Pancreas (tissue), 10 donors: ENCODE data around the gene PFDN2. TPM values are rescaled to one million over a fixed set of nuclear protein-coding genes. Genes with fewer than 3 reads are reported as not detected.

Source experiments
- ATAC-seq, 4 donors: fragments of 200-7000 bp; cut with Tn5 transposase; one replicate each; pipeline versions ENCODE4 v1.8.0 to v1.9.1; 2020; ENCODE audit warnings: mild to moderate bottlenecking in 4 of 4, moderate library complexity in 4 of 4
- DNase-seq, 6 donors: peaks; one replicate each; pipeline ENCODE4 v3.0.0-alpha.2; 2020
- FAIRE-seq: peaks from 2 replicates; lab custom pipeline; 2012; peaks lifted over from hg19 to GRCh38; lab: Jason Lieb, UNC
- H3K27ac ChIP-seq, 4 donors: fragments of 200-600 bp; sonication (generic); 1 replicate in 3 of 4; 2 replicates in 1 of 4; pipeline versions ENCODE4 v1.5.0 to v1.8.0; 2020
- H3K27me3 ChIP-seq, 4 donors: fragments of 200-600 bp; one replicate each; pipeline ENCODE4 v1.8.0; 2021
- H3K36me3 ChIP-seq, 3 donors: fragments of 200-600 bp; sonication (generic) in 1 of 3; one replicate each; pipeline versions ENCODE4 v1.5.0 to v1.8.0; 2020 to 2021
- H3K4me1 ChIP-seq, 3 donors: fragments of 200-600 bp; one replicate each; pipeline ENCODE4 v1.8.0; 2021
- H3K4me3 ChIP-seq, 4 donors: fragments of 200-600 bp; sonication (generic) in 2 of 4; one replicate each; pipeline versions ENCODE4 v1.5.0 to v1.8.0; 2020 to 2021
- H3K9me3 ChIP-seq, 4 donors: fragments of 200-600 bp; one replicate each; pipeline ENCODE4 v1.8.0; 2021
- WGBS, 2 donors: extraction: QIAGEN DNeasy Blood & Tissue Kit; methylation state at CpG; one replicate each; pipeline ENCODE4 v1.1.7; 2013; 5-methylcytosine and 5-hydroxymethylcytosine counted together
- intact Hi-C, 3 donors: fragments of 100-400 bp; cut with DNase I; formaldehyde crosslinking; loops; one replicate each; pipeline versions ENCODE4 v1.11.1 to v1.14.2; 2022
- polyA plus RNA-seq, 2 donors: library from polyadenylated mRNA; stranded (reverse); fragments of 200-250 nt; gene quantifications; one replicate each; pipeline ENCODE4 v1.2.3, GENCODE V29; 2013
- total RNA-seq, 6 donors: library from RNA; stranded (reverse); fragmentation: NEBNext Ultra II Directional in 4 of 6; extraction: Animal tissue kit (Norgen Biotek cat#: 25700) in 4 of 6; gene quantifications; one replicate each; pipeline versions ENCODE4 v1.2.1 to v1.2.4, GENCODE V29; 2021 to 2023
- TF ChIP-seq, protein P1 (sequence below), 4 donors: fragments of 200-600 bp; sonication (generic) in 3 of 4; IDR thresholded peaks; one replicate each; pipeline versions ENCODE4 v1.5.0 to v1.8.0; 2021; ENCODE audit warnings: antibody characterized with exemption in 4 of 4
- donor health status: healthy with polysubstance abuse.
- donor health status: DM: no; HTN: no; CAD: no; lungs with moderate emphysema.
- donor health status: DM: no; HTN: no; CAD: no.
- donor health status: control.
- donor health status: control.
- donor health status: Bipolar disorder and iron deficiency.
- donor health status: DM: yes; HTN: yes; CAD: no.
- donor health status: DM: no; HTN: no; CAD: no.
- donor health status: DM: no; HTN: no; CAD: no.
- donor health status: DM: yes; HTN: yes; CAD: no.

Gene PFDN2, protein sequence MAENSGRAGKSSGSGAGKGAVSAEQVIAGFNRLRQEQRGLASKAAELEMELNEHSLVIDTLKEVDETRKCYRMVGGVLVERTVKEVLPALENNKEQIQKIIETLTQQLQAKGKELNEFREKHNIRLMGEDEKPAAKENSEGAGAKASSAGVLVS
- total RNA-seq: 10 to 100 TPM in 5 of 6 donors, 1 to 10 TPM in 1; 9.8 to 24.8 (median 18.0) TPM
- 10 to 100 TPM; 63.8 to 91.6 TPM for polyA plus RNA-seq

DNA sequence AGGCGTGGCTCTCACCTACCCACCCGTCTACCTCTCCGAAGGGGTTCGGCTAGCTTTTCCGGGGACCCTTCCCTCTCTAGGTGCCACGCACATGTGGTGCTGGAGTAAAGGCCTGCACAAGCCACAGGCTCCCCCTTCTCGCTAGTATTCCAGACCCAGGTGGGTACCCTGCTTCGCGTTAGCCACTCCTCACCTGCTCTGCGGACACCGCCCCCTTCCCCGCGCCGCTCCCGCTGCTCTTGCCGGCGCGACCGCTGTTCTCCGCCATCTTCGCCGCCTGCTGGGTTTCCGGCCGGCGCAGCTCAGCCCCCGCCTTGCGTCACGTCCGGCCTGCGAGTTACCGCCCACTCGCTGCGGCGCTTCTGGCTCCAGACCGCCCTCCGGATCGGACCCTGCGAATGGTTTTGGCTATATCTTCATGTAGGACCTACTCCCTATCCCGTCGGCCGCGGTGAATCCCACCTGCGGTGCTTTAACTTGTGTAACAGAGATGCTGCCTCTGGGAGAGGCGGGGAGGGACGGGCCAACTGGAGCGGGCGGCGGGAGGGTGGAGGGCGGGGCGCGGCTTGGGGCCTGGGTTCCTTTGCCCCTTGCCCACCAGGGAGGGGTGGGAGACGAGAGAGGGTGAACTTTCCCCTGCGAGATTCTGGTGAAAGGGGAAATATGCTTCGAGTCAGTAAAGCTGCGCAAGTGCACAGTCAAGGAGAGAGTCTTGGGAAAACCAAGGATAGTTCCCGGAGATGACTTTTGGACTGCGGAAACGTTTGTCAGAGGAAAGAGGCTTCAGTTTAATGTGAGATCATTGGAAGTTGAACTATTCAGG, at the start of gene PFDN2, which contains the start of gene NIT1:
PFDN2 (minus strand) TSS at position 279 of the 823 bp plus-strand sequence; CDS start at position 268, 11 bp downstream.
NIT1 (plus strand) TSS at position 347 of the 823 bp plus-strand sequence; CDS start at position 419, 72 bp downstream.
- H3K4me1 ChIP-seq: peaks cover 39 to 42% (median 41%) of the 10 kb centered on the region in 3 donors
- intact Hi-C loops: no loop called here
- TF ChIP-seq, protein P1, sequence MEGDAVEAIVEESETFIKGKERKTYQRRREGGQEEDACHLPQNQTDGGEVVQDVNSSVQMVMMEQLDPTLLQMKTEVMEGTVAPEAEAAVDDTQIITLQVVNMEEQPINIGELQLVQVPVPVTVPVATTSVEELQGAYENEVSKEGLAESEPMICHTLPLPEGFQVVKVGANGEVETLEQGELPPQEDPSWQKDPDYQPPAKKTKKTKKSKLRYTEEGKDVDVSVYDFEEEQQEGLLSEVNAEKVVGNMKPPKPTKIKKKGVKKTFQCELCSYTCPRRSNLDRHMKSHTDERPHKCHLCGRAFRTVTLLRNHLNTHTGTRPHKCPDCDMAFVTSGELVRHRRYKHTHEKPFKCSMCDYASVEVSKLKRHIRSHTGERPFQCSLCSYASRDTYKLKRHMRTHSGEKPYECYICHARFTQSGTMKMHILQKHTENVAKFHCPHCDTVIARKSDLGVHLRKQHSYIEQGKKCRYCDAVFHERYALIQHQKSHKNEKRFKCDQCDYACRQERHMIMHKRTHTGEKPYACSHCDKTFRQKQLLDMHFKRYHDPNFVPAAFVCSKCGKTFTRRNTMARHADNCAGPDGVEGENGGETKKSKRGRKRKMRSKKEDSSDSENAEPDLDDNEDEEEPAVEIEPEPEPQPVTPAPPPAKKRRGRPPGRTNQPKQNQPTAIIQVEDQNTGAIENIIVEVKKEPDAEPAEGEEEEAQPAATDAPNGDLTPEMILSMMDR (IDR thresholded peaks at IDR 0.05): no peak
- WGBS, 2 donors: 0 to 1% methylated on average over 57 to 58 of the region's 58 CpGs
- ATAC-seq (peak; percentile 81 to 94 (median 88)), FAIRE-seq (no peak), DNase-seq (peak; percentile 78 to 93 (median 83))
- H3K4me3 ChIP-seq: peak within 1 kb of the TSS; percentile 60 to 97 (median 90)
- H3K9me3 ChIP-seq: no peaks in the 10 kb centered on the region
- no peaks in the 10 kb centered on the region for H3K27me3 ChIP-seq
- H3K27ac ChIP-seq: peak within 1 kb of the TSS; percentile 77 to 95 (median 86)
- H3K36me3 ChIP-seq: peaks cover 0 to 23% (median 14%) of the 10 kb centered on the region in 3 donors

DNA sequence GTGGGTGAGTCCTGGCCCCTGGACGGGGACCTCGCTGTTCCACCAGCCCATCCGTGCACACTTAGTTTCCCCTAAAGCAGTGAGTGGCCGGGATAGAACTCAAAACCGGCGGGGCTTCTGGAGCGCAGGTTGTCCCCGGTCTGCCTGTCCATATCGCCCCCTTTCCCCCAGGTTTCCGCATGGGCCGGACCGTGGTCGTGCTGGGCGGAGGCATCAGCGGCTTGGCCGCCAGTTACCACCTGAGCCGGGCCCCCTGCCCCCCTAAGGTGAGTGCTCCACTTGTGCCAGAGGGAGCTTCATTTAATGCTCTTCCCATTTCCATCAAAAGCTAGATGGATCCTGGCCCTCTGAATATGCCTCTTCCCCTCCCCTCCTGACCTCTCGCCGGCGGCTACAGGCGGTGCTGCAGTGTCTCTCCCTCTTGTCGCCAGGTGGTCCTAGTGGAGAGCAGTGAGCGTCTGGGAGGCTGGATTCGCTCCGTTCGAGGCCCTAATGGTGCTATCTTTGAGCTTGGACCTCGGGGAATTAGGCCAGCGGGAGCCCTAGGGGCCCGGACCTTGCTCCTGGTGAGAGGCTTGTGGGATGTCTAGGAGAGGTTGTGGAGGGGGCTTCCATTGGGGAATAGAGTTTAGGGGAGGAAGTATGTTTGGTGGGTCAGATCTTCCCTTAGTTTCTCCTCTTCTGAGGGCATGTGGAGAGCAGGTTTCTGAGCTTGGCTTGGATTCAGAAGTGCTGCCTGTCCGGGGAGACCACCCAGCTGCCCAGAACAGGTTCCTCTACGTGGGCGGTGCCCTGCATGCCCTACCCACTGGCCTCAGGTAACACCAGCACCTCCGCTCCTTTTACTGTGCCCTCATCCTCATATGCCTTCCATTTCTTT, 49.1 kb upstream of the PFDN2 start:
- Histone ChIP-seq H3K9me3 (no peaks in the 10 kb centered on the region), H3K27ac (peak overlapping the region; percentile 67 to 92 (median 80)), H3K4me3 (peak overlapping the region; percentile 49 to 73 (median 58)), H3K4me1 (peaks cover 0 to 5% (median 0%) of the 10 kb centered on the region in 3 donors), H3K27me3 (no peaks in the 10 kb centered on the region), H3K36me3 (peaks cover 0 to 7% (median 5%) of the 10 kb centered on the region in 3 donors)
- intact Hi-C loops: no loop called here
- TF ChIP-seq, protein P1 (IDR thresholded peaks at IDR 0.05): no peak
- 4 to 6% methylated on average over 30 to 33 of the region's 33 CpGs for WGBS, 2 donors
- ATAC-seq (peak in 2 of 4 donors; percentile 0 to 3), DNase-seq (peak in 2 of 6 donors; percentile 52 to 66), FAIRE-seq (no peak)

DNA sequence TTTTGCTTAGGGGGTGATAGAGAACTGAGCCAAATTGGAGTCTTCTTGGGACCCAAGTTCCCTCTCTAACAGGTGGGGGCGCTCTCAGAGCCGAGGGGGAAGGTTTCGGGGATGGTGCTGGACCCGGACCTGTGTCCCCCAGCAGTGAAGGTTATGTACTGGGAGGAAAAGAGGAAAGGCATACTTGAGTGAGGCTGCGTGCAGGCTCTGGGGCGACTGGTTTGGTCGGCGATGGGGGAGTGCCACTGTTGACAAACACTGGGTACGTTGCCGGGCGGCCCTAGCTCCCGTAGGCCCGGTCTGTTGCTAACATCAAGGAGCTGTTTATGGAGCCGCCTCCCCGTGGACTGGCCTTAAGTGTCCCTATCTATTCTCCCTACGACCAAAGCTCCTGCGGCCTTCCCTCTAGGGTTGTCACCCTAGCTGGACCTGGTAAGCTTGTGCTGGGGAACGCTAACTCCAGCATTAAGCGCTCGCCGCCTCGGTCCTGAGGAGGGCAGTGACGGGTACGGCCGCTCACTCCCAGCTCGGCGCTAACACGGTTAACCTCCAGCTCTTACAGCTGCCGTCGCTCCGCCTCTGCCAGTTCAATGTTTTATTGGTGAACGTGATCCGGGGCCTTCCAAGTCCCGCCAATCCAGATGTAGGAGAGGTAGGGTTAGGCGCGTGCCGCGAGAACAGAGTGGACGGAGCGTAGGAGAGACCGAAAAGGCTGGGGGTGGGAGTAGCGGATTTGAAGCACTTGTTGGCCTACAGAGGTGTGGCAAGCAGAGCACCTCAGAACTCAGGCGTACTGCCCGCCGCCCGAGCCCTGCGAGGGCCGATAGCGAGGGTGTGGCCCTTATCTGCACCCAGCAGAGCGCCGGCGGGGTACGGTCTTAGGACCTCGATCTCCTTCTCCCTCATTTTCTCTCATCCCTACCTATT, 48.2 kb upstream of the PFDN2 start, which contains the start of gene PPOX:
PPOX (plus strand) TSS at position 685 of the 927 bp plus-strand sequence. CDS start 422 bp downstream, outside the sequence.
- intact Hi-C loops: no loop called here
- H3K27me3 ChIP-seq: no peaks in the 10 kb centered on the region
- H3K27ac ChIP-seq: peak within 1 kb of the TSS; percentile 67 to 92 (median 80)
- ATAC-seq: peak; percentile 92 to 97 (median 94)
- H3K36me3 ChIP-seq: no peaks in the 10 kb centered on the region
- TF ChIP-seq, protein P1 (IDR thresholded peaks at IDR 0.05): peak in 1 of 4 donors; percentile 10
- peak within 1 kb of the TSS; percentile 49 to 73 (median 58) for H3K4me3 ChIP-seq
- peaks cover 0 to 5% (median 2%) of the 10 kb centered on the region in 3 donors for H3K4me1 ChIP-seq
- 0% methylated on average over 54 of the region's 54 CpGs for WGBS, 2 donors
- no peaks in the 10 kb centered on the region for H3K9me3 ChIP-seq
- DNase-seq: peak; percentile 90 to 98 (median 96)
- peak; percentile 86 for FAIRE-seq
